H1 (cell line): Measurements from ENCODE around the gene TTC31. TPM values are rescaled to one million over a fixed set of nuclear protein-coding genes. Genes with fewer than 3 reads are reported as not detected.

Experiments used
- BCL11A ChIP-seq, 2 experiments: IDR thresholded peaks; one replicate each; pipeline ENCODE4 v1.6.1; 2011; ENCODE audit warnings: low read depth in 2 of 2, low read length in 2 of 2, mild to moderate bottlenecking in 2 of 2
- CEBPB ChIP-seq: IDR thresholded peaks from 2 replicates; pipeline ENCODE4 v1.6.1; 2012; ENCODE audit warnings: low read depth, low read length
- RFX5 ChIP-seq: IDR thresholded peaks from 2 replicates; pipeline ENCODE4 v1.6.1; 2011; ENCODE audit warnings: low read depth, low read length, improper control_type of control experiment, borderline replicate concordance
- SIN3A ChIP-seq, 2 experiments: IDR thresholded peaks in 1 of 2; conservative IDR thresholded peaks in 1 of 2; 2 replicates each; pipeline ENCODE4 v1.6.1; 2011 to 2012; ENCODE audit warnings: low read length in 2 of 2, improper control_type of control experiment in 1 of 2, low read depth in 1 of 2, mild to moderate bottlenecking in 1 of 2
- SIX5 ChIP-seq: IDR thresholded peaks from 2 replicates; pipeline ENCODE4 v1.6.1; 2011; ENCODE audit warnings: mild to moderate bottlenecking, low read depth, low read length
- SP1 ChIP-seq: IDR thresholded peaks from 2 replicates; pipeline ENCODE4 v1.6.1; 2011; ENCODE audit warnings: low read depth, low read length
- SP2 ChIP-seq: IDR thresholded peaks from 2 replicates; pipeline ENCODE4 v1.6.1; 2012; ENCODE audit warnings: mild to moderate bottlenecking, low read length, inconsistent platforms
- SRF ChIP-seq: IDR thresholded peaks from 2 replicates; pipeline ENCODE4 v1.6.1; 2011; ENCODE audit warnings: mild to moderate bottlenecking, low read depth, low read length, moderate library complexity
- polyA plus RNA-seq, 7 experiments: library from polyadenylated mRNA; depleted of rRNA in 3 of 7; stranded (reverse) in 5 of 7; unstranded in 2 of 7; fragments of >200 nt in 5 of 7; fragments of 200-250 nt in 2 of 7; gene quantifications; 1 replicate in 5 of 7; 2 replicates in 1 of 7; 4 replicates in 1 of 7; pipeline versions ENCODE4 v1.2.1 to v1.2.3, GENCODE V29; 2011 to 2013; ENCODE audit warnings: missing spikeins in 2 of 7, mixed read lengths in 2 of 7
- total RNA-seq: library from RNA; stranded (reverse); fragmentation: NEBNext Ultra II Directional; extraction: Animal tissue kit (Norgen Biotek cat#: 25700); gene quantifications from 2 replicates; pipeline ENCODE4 v1.2.1, GENCODE V29; 2021

TTC31 gene
- total and polyA plus RNA-seq, 2 of the 8 experiments (the other 6 are each of a cell fraction or from before 2014, with no cell fraction given), result 28.8 to 29.9 TPM

DNA sequence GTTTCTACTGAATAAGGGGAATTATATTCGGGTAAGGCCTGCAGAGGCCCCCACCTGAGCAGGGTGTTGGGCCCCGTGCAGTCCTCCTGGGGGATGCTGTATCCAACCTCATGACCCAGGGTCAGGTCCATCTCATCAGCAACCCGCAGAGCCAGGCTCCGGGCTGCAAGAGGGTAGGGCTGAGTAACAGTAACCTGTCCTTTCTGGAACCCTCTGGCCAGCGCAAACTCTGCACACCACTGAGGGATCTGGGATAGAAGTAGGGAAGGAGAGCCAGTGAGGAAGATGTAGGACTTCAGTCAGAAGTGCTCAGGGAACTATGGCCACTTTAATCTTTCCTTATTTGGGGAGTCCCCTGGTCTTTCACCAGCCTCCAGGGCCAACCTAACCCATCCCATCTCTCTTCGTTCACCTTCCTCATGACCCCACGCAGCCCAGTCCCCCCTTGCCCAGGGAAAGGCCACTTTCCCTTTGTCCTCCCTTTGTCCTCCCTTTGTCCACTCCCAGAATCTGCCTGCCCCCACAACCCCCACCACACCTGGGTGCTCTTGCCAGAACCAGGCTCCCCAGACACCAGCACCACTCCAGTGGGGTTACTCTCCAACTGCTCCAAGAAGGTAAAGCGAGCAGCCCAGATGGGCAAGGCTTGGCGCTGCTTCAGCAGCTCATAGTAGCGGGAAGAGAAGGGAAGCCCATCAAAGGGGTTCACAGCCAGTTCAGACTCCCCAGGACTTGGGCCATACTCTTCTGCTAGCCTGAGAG, 42.3 kb downstream of the TTC31 start (continued):
- TF ChIP-seq SRF (no peak), BCL11A (IDR thresholded peaks at IDR 0.05; ENCODE audit: low read depth in 2 of 2, low read length in 2 of 2) (no peak), SP1 (no peak), RFX5 (no peak), CEBPB (no peak), SIX5 (no peak), SP2 (no peak), SIN3A (conservative IDR thresholded peaks at IDR 0.05 in 1 of 2, IDR thresholded peaks at IDR 0.05 in 1 of 2; ENCODE audit: low read depth in 1 of 2, low read length in 2 of 2) (no peak)
